H1 (cell line): ENCODE data around the gene DAAM1. TPM values are rescaled to one million over a fixed set of nuclear protein-coding genes. Genes with fewer than 3 reads are reported as not detected.

ENCODE experiments used
- CTCF ChIA-PET: fragments of 300-600 bp; sonication (Branson Sonifier 250); formaldehyde crosslinking; loops from one replicate; lab custom pipeline; 2021; ENCODE audit not compliant: partially characterized antibody; lab: Charles Lee
- POLR2A ChIA-PET: fragments of 300-600 bp; sonication (Branson Sonifier 250); formaldehyde crosslinking; loops from one replicate; lab custom pipeline; 2021; ENCODE audit warnings: inconsistent platforms; ENCODE audit not compliant: partially characterized antibody; lab: Charles Lee
- DNase-seq, 2 experiments: peaks; one replicate each; pipeline versions ENCODE4 v3.0.0 to v3.0.0-alpha.2; 2010 to 2022; ENCODE audit warnings: low spot score in 2 of 2, low read depth in 1 of 2, mixed read lengths in 1 of 2
- FAIRE-seq: peaks from 2 replicates; lab custom pipeline; 2011; peaks lifted over from hg19 to GRCh38; lab: Jason Lieb, UNC
- H2AFZ ChIP-seq: 2 replicates; pipeline ENCODE4 v1.8.1; 2012; ENCODE audit warnings: low read length, inconsistent platforms
- H2AK5ac ChIP-seq: 2 replicates; pipeline ENCODE4 v1.6.1; 2013; ENCODE audit warnings: low read depth, low read length
- H2BK120ac ChIP-seq: replicated peaks from 2 replicates; pipeline ENCODE3; 2013; ENCODE audit warnings: low read depth, low read length, inconsistent platforms
- H2BK12ac ChIP-seq: 2 replicates; pipeline ENCODE4 v1.6.1; 2013; ENCODE audit warnings: low read depth, low read length
- H2BK15ac ChIP-seq: 2 replicates; pipeline ENCODE4 v1.6.1; 2013; ENCODE audit warnings: low read length
- H2BK20ac ChIP-seq: 2 replicates; pipeline ENCODE4 v1.6.1; 2013; ENCODE audit warnings: low read length
- H2BK5ac ChIP-seq: 2 replicates; pipeline ENCODE4 v1.6.1; 2013; ENCODE audit warnings: low read depth, low read length
- H3K14ac ChIP-seq: 2 replicates; pipeline ENCODE4 v1.6.1; 2013; ENCODE audit warnings: inconsistent platforms; ENCODE audit not compliant: insufficient read length
- H3K18ac ChIP-seq: 2 replicates; pipeline ENCODE4 v1.6.1; 2013; ENCODE audit warnings: low read length; ENCODE audit errors: extremely low read depth
- H3K23ac ChIP-seq: 2 replicates; pipeline ENCODE4 v1.6.1; 2013; ENCODE audit warnings: inconsistent platforms; ENCODE audit not compliant: insufficient read length
- H3K23me2 ChIP-seq: 2 replicates; pipeline ENCODE4 v1.6.1; 2013; ENCODE audit warnings: low read depth, low read length
- H3K27ac ChIP-seq: 2 replicates; pipeline ENCODE4 v1.6.1; 2011; ENCODE audit warnings: low read depth, low read length, inconsistent platforms
- H3K27me3 ChIP-seq, 4 experiments: replicated peaks in 1 of 4; 1 replicate in 1 of 4; 2 replicates in 3 of 4; pipeline versions ENCODE4 v1.6.1 to v1.8.1; 2011 to 2013; ENCODE audit warnings: low read length in 3 of 4, mild to moderate bottlenecking in 3 of 4, inconsistent platforms in 2 of 4, mixed read lengths in 2 of 4, moderate library complexity in 1 of 4; ENCODE audit not compliant: control insufficient read depth in 3 of 4, insufficient read depth in 3 of 4; ENCODE audit errors: extremely low read depth in 1 of 4
- H3K36me3 ChIP-seq, 4 experiments: 2 replicates each; pipeline versions ENCODE4 v1.6.1 to v1.8.1; 2011 to 2013; ENCODE audit warnings: mild to moderate bottlenecking in 4 of 4, low read length in 3 of 4, moderate library complexity in 2 of 4, control low read depth in 1 of 4, inconsistent platforms in 1 of 4; ENCODE audit not compliant: insufficient read depth in 4 of 4, control insufficient read depth in 2 of 4
- H3K4ac ChIP-seq: replicated peaks from 2 replicates; pipeline ENCODE3; 2013; ENCODE audit warnings: low read length, low read depth, mixed read lengths, inconsistent platforms; ENCODE audit not compliant: insufficient read length
- H3K4me1 ChIP-seq, 4 experiments: replicated peaks in 1 of 4; 1 replicate in 1 of 4; 2 replicates in 3 of 4; pipeline versions ENCODE4 v1.6.1 to v1.8.1; 2011 to 2013; ENCODE audit warnings: low read length in 3 of 4, inconsistent platforms in 2 of 4, mixed read lengths in 1 of 4; ENCODE audit not compliant: insufficient read depth in 4 of 4, control insufficient read depth in 3 of 4
- H3K4me2 ChIP-seq, 2 experiments: 2 replicates each; pipeline versions ENCODE4 v1.6.1 to v1.8.1; 2011 to 2013; ENCODE audit warnings: low read depth in 2 of 2, low read length in 2 of 2, control low read depth in 1 of 2, inconsistent platforms in 1 of 2, mild to moderate bottlenecking in 1 of 2; ENCODE audit not compliant: insufficient read depth in 1 of 2
- H3K4me3 ChIP-seq, 4 experiments: fragments of 200-600, 300-600 bp in 1 of 4; sonication (generic), shearing (Covaris generic), sonication (Bioruptor Twin) in 1 of 4; 2 replicates each; pipeline versions ENCODE4 v1.5.1 to v1.8.1; 2011 to 2016; ENCODE audit warnings: low read length in 4 of 4, low read depth in 3 of 4, control low read depth in 2 of 4, inconsistent platforms in 2 of 4, mild to moderate bottlenecking in 2 of 4, mixed read lengths in 1 of 4, moderate library complexity in 1 of 4; ENCODE audit not compliant: insufficient read depth in 2 of 4; ENCODE audit errors: extremely low read depth in 1 of 4
- H3K56ac ChIP-seq: replicated peaks from 2 replicates; pipeline ENCODE3; 2013; ENCODE audit warnings: low read depth, mild to moderate bottlenecking, mixed read lengths, low read length, inconsistent platforms; ENCODE audit not compliant: insufficient read length
- H3K79me1 ChIP-seq: 2 replicates; pipeline ENCODE4 v1.6.1; 2013; ENCODE audit warnings: low read depth, low read length, control low read depth
- H3K79me2 ChIP-seq, 2 experiments: 2 replicates each; pipeline versions ENCODE4 v1.6.1 to v1.8.1; 2012 to 2013; ENCODE audit warnings: low read length in 2 of 2, mild to moderate bottlenecking in 2 of 2, inconsistent platforms in 1 of 2; ENCODE audit not compliant: insufficient read depth in 2 of 2, control insufficient read depth in 1 of 2
- H3K9ac ChIP-seq, 4 experiments: replicated peaks in 1 of 4; 1 replicate in 1 of 4; 2 replicates in 3 of 4; pipeline versions ENCODE4 v1.6.1 to v1.8.1; 2011 to 2013; ENCODE audit warnings: low read depth in 3 of 4, low read length in 3 of 4, control low read depth in 2 of 4, mild to moderate bottlenecking in 2 of 4, moderate library complexity in 2 of 4, inconsistent platforms in 1 of 4; ENCODE audit errors: extremely low read depth in 1 of 4
- H3K9me3 ChIP-seq, 2 experiments: 2 replicates each; pipeline versions ENCODE4 v1.6.1 to v1.8.1; 2012 to 2013; ENCODE audit warnings: mild to moderate bottlenecking in 2 of 2, moderate library complexity in 2 of 2, control low read depth in 1 of 2, inconsistent platforms in 1 of 2, low read depth in 1 of 2, low read length in 1 of 2, mixed read lengths in 1 of 2; ENCODE audit not compliant: insufficient read depth in 2 of 2
- H4K20me1 ChIP-seq, 2 experiments: replicated peaks in 1 of 2; 2 replicates each; pipeline versions ENCODE3 to v1.8.1; 2011 to 2013; ENCODE audit warnings: inconsistent platforms in 2 of 2, low read length in 2 of 2, mild to moderate bottlenecking in 1 of 2; ENCODE audit not compliant: insufficient read depth in 2 of 2, control insufficient read depth in 1 of 2
- H4K5ac ChIP-seq: 2 replicates; pipeline ENCODE4 v1.6.1; 2013; ENCODE audit warnings: low read length, low read depth, mixed read lengths, inconsistent platforms; ENCODE audit not compliant: insufficient read length
- H4K8ac ChIP-seq: 2 replicates; pipeline ENCODE4 v1.8.0; 2013; ENCODE audit warnings: mild to moderate bottlenecking, moderate library complexity, low read length, inconsistent platforms; ENCODE audit not compliant: insufficient read depth; ENCODE audit errors: extremely low read depth
- H4K91ac ChIP-seq: replicated peaks from 2 replicates; pipeline ENCODE3; 2013; ENCODE audit warnings: low read length, mixed read lengths, inconsistent platforms; ENCODE audit not compliant: insufficient read length
- CEBPB ChIP-seq: IDR thresholded peaks from 2 replicates; pipeline ENCODE4 v1.6.1; 2012; ENCODE audit warnings: low read depth, low read length
- CHD2 ChIP-seq: IDR thresholded peaks from 2 replicates; pipeline ENCODE4 v1.6.1; 2012; ENCODE audit warnings: low read length, improper control_type of control experiment
- CTCF ChIP-seq, 3 experiments: IDR thresholded peaks; 1 replicate in 2 of 3; 2 replicates in 1 of 3; pipeline versions ENCODE4 v1.5.1 to v1.6.1; 2011; ENCODE audit warnings: low read length in 3 of 3, mild to moderate bottlenecking in 3 of 3, inconsistent platforms in 2 of 3, low read depth in 1 of 3, moderate library complexity in 1 of 3; ENCODE audit not compliant: insufficient read depth in 1 of 3; ENCODE audit errors: control extremely low read depth in 1 of 3
- HDAC2 ChIP-seq, 2 experiments: fragments of 300-600 bp in 1 of 2; sonication (generic) in 1 of 2; IDR thresholded peaks; 2 replicates each; pipeline ENCODE4 v1.6.1; 2011 to 2012; ENCODE audit warnings: low read depth in 2 of 2, low read length in 2 of 2, mild to moderate bottlenecking in 2 of 2, moderate library complexity in 2 of 2, borderline replicate concordance in 1 of 2, inconsistent platforms in 1 of 2
- RNF2 ChIP-seq: fragments of 200-900, 300-1000 bp; sonication (generic); IDR thresholded peaks from 2 replicates; pipeline ENCODE4 v1.7.1; 2016; ENCODE audit warnings: borderline replicate concordance, low read depth, mild to moderate bottlenecking, antibody characterized with exemption, low read length; ENCODE audit not compliant: poor library complexity, severe bottlenecking; ENCODE audit errors: missing control alignments
- TAF7 ChIP-seq: optimal IDR thresholded peaks from 2 replicates; pipeline ENCODE3; 2011; ENCODE audit warnings: low read depth, mild to moderate bottlenecking, inconsistent platforms, low read length, moderate library complexity, borderline replicate concordance
- WGBS, 2 experiments: shearing (Covaris generic) in 1 of 2; methylation state at CpG; one replicate each; pipeline versions ENCODE4 v1.1.6 to v1.1.7; 2013 to 2015; ENCODE audit warnings: low lambda C conversion rate in 2 of 2, mixed read lengths in 2 of 2, inconsistent platforms in 1 of 2, low coverage in 1 of 2, missing lambda C conversion rate in 1 of 2; ENCODE audit not compliant: insufficient replicate concordance in 2 of 2, insufficient coverage in 1 of 2, insufficient read length in 1 of 2; ENCODE audit errors: extremely low coverage in 1 of 2, missing lambda C conversion rate in 1 of 2; 5-methylcytosine and 5-hydroxymethylcytosine counted together
- polyA plus RNA-seq, 7 experiments: library from polyadenylated mRNA; depleted of rRNA in 3 of 7; stranded (reverse) in 5 of 7; unstranded in 2 of 7; fragments of >200 nt in 5 of 7; fragments of 200-250 nt in 2 of 7; gene quantifications; 1 replicate in 5 of 7; 2 replicates in 1 of 7; 4 replicates in 1 of 7; pipeline versions ENCODE4 v1.2.1 to v1.2.3, GENCODE V29; 2011 to 2013; ENCODE audit warnings: missing spikeins in 2 of 7, mixed read lengths in 2 of 7
- total RNA-seq: library from RNA; stranded (reverse); fragmentation: NEBNext Ultra II Directional; extraction: Animal tissue kit (Norgen Biotek cat#: 25700); gene quantifications from 2 replicates; pipeline ENCODE4 v1.2.1, GENCODE V29; 2021

The DAAM1 gene
- total and polyA plus RNA-seq, 2 of the 8 experiments (the other 6 are each of a cell fraction or from before 2014, with no cell fraction given), result 5.0 to 44.9 TPM

DNA sequence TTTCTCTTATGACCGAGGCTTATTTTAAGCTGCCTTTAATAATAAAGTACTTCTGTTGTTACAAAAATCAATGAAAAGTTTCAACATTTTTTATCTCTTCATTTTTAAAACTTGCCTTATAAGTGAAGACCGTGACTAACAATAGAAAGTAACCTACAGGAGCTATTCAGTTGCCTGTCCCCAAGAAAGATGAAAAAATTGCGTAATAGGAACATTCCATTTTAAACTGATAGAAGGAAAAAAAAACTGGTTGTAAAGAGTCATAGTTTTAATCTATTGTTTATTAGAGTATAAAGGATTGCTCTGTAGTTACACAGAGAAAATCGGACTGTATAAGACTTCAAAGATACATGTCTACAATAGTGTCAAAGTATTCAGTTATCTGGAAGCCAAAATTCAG lies 83.3 kb downstream of the DAAM1 start:
- H2BK5ac ChIP-seq, result no peak overlapping the region
- no peak overlapping the region for H3K23ac ChIP-seq
- H3K18ac ChIP-seq, result no peak overlapping the region
- H3K23me2 ChIP-seq, result no peaks in the 10 kb centered on the region
- H4K91ac ChIP-seq, result no peak overlapping the region
- no peaks in the 10 kb centered on the region for H3K9me3 ChIP-seq
- H3K4ac ChIP-seq, result no peak overlapping the region
- H4K5ac ChIP-seq, result no peak overlapping the region
- no peak for FAIRE-seq
- H2BK12ac ChIP-seq, result no peak overlapping the region
- ChIA-PET POLR2A (no interaction called here), CTCF (interaction anchor here (1.5 kb wide), 1 partner anchor 9 kb away, joined by 8 read pairs; no protein-coding TSS in a partner anchor)
- no peak overlapping the region for H2BK15ac ChIP-seq
- H3K27me3 ChIP-seq, result no peaks in the 10 kb centered on the region
- H3K36me3 ChIP-seq, result no peaks in the 10 kb centered on the region
- no peaks in the 10 kb centered on the region for H4K20me1 ChIP-seq
- no peak overlapping the region for H3K56ac ChIP-seq
- no peak overlapping the region for H3K14ac ChIP-seq
- DNase-seq, result no peak
- H3K4me3 ChIP-seq, result no peak overlapping the region
- TF ChIP-seq TAF7 (no peak), HDAC2 (IDR thresholded peaks at IDR 0.05; ENCODE audit: borderline replicate concordance in 1 of 2, low read depth in 2 of 2, low read length in 2 of 2) (no peak), CHD2 (no peak), CTCF (IDR thresholded peaks at IDR 0.05; ENCODE audit: control extremely low read depth in 1 of 3, insufficient read depth in 1 of 3, low read depth in 1 of 3, low read length in 3 of 3) (no peak), RNF2 (no peak), CEBPB (peak; percentile 75; the same call in 1 of the 2 replicates)
- H3K79me2 ChIP-seq, result no peaks in the 10 kb centered on the region
- no peaks in the 10 kb centered on the region for H3K79me1 ChIP-seq
- H2BK20ac ChIP-seq, result no peak overlapping the region
- no peak overlapping the region for H2AFZ ChIP-seq
- no peak overlapping the region for H4K8ac ChIP-seq
- no peak overlapping the region for H2BK120ac ChIP-seq
- H2AK5ac ChIP-seq, result no peak overlapping the region
- no peak overlapping the region for H3K27ac ChIP-seq
- no peak overlapping the region for H3K4me2 ChIP-seq
- H3K4me1 ChIP-seq, result 0 out of 7 replicates have a peak, but pooled peaks cover 0 to 2% (median 0%) of the 10 kb centered on the region in 4 experiments
- H3K9ac ChIP-seq, result no peak overlapping the region
- WGBS, 2 experiments, result 89% methylated on average over 4 of the region's 4 CpGs; no CpG with 5 or more reads in 1 of the 2 experiments
